ENCODE results near the gene NEK4. TPM values are rescaled to one million over a fixed set of nuclear protein-coding genes. Genes with fewer than 3 reads are reported as not detected.

NEK4 gene
- total RNA-seq, 1 experiment from 2014 or later: 36.2 TPM

DNA sequence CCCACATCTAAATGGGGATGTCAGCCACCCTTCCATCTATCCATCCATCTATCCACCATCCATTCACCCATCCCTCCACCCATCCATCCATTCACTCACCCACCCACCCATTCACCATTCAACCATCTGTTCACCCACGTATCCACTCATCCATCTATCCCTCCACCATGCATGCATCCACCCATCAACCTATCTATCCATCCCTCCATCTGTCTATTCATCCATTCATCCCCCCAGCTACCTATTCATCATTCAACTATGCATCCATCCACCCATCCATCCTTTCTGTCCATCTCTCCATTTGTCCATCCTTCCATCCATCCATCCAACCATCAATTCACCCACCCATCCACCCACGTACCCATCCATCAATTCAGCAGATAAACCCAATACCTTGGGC, 38.4 kb upstream of the NEK4 start:
- no peak overlapping the region for H3K4me3 ChIP-seq (replicated peaks in 1 of 2; ENCODE audit: low read depth in 1 of 2, low read length in 2 of 2)
- no peak overlapping the region for H3K27ac ChIP-seq (ENCODE audit: low read depth, low read length)
- TF ChIP-seq, protein P1, sequence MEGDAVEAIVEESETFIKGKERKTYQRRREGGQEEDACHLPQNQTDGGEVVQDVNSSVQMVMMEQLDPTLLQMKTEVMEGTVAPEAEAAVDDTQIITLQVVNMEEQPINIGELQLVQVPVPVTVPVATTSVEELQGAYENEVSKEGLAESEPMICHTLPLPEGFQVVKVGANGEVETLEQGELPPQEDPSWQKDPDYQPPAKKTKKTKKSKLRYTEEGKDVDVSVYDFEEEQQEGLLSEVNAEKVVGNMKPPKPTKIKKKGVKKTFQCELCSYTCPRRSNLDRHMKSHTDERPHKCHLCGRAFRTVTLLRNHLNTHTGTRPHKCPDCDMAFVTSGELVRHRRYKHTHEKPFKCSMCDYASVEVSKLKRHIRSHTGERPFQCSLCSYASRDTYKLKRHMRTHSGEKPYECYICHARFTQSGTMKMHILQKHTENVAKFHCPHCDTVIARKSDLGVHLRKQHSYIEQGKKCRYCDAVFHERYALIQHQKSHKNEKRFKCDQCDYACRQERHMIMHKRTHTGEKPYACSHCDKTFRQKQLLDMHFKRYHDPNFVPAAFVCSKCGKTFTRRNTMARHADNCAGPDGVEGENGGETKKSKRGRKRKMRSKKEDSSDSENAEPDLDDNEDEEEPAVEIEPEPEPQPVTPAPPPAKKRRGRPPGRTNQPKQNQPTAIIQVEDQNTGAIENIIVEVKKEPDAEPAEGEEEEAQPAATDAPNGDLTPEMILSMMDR (IDR thresholded peaks at IDR 0.05 in 2 of 3, conservative IDR thresholded peaks at IDR 0.05 in 1 of 3; ENCODE audit: borderline replicate concordance in 1 of 3, insufficient read depth in 1 of 3, low read depth in 2 of 3, low read length in 2 of 3): no peak
- TF ChIP-seq POLR2AphosphoS5 (IDR thresholded peaks at IDR 0.05; ENCODE audit: low read depth, low read length): no peak
- no peak for TF ChIP-seq CBX3 (IDR thresholded peaks at IDR 0.05; ENCODE audit: low read depth)
- no peak for TF ChIP-seq EZH2phosphoT487 (IDR thresholded peaks at IDR 0.05; ENCODE audit: borderline replicate concordance)
- no peak for TF ChIP-seq SRF (IDR thresholded peaks at IDR 0.05; ENCODE audit: low read depth)
- TF ChIP-seq, protein P2, sequence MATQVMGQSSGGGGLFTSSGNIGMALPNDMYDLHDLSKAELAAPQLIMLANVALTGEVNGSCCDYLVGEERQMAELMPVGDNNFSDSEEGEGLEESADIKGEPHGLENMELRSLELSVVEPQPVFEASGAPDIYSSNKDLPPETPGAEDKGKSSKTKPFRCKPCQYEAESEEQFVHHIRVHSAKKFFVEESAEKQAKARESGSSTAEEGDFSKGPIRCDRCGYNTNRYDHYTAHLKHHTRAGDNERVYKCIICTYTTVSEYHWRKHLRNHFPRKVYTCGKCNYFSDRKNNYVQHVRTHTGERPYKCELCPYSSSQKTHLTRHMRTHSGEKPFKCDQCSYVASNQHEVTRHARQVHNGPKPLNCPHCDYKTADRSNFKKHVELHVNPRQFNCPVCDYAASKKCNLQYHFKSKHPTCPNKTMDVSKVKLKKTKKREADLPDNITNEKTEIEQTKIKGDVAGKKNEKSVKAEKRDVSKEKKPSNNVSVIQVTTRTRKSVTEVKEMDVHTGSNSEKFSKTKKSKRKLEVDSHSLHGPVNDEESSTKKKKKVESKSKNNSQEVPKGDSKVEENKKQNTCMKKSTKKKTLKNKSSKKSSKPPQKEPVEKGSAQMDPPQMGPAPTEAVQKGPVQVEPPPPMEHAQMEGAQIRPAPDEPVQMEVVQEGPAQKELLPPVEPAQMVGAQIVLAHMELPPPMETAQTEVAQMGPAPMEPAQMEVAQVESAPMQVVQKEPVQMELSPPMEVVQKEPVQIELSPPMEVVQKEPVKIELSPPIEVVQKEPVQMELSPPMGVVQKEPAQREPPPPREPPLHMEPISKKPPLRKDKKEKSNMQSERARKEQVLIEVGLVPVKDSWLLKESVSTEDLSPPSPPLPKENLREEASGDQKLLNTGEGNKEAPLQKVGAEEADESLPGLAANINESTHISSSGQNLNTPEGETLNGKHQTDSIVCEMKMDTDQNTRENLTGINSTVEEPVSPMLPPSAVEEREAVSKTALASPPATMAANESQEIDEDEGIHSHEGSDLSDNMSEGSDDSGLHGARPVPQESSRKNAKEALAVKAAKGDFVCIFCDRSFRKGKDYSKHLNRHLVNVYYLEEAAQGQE (IDR thresholded peaks at IDR 0.05; ENCODE audit: low read depth): no peak
- no peak for TF ChIP-seq EZH2 (IDR thresholded peaks at IDR 0.05)
- no peak for TF ChIP-seq ZNF274 (IDR thresholded peaks at IDR 0.05; ENCODE audit: low read depth, low read length)
- no peak for TF ChIP-seq FOSL1 (IDR thresholded peaks at IDR 0.05; ENCODE audit: low read depth)
- no peak for TF ChIP-seq SIN3A (IDR thresholded peaks at IDR 0.05; ENCODE audit: low read depth)
- TF ChIP-seq, protein P3, sequence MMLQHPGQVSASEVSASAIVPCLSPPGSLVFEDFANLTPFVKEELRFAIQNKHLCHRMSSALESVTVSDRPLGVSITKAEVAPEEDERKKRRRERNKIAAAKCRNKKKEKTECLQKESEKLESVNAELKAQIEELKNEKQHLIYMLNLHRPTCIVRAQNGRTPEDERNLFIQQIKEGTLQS (IDR thresholded peaks at IDR 0.05): no peak
- TF ChIP-seq EGR1 (IDR thresholded peaks at IDR 0.05; ENCODE audit: low read depth): no peak
- no peak for TF ChIP-seq ZFX (IDR thresholded peaks at IDR 0.05)
- TF ChIP-seq, protein P4, sequence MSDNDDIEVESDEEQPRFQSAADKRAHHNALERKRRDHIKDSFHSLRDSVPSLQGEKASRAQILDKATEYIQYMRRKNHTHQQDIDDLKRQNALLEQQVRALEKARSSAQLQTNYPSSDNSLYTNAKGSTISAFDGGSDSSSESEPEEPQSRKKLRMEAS (IDR thresholded peaks at IDR 0.05): no peak
- no peak for TF ChIP-seq POLR2A (IDR thresholded peaks at IDR 0.05; ENCODE audit: borderline replicate concordance, extremely low read depth, insufficient read depth, insufficient read length)
- TF ChIP-seq TCF7L2 (IDR thresholded peaks at IDR 0.05; ENCODE audit: borderline replicate concordance, extremely low read depth, insufficient read depth, insufficient read length): no peak
- no peak for TF ChIP-seq SP1 (IDR thresholded peaks at IDR 0.05; ENCODE audit: low read depth)
- TF ChIP-seq RAD21 (IDR thresholded peaks at IDR 0.05; ENCODE audit: low read depth): no peak
- ChIA-PET POLR2A (no interaction called here), CTCF (interaction anchor here (1.4 kb wide), 1 partner anchor 11 kb away, joined by 4 read pairs; no protein-coding TSS in a partner anchor), RAD21 (ENCODE audit: low non-redundant PET in 1 of 2, low total read pairs in 2 of 2, uncharacterized antibody in 2 of 2, unreplicated experiment in 2 of 2) (no interaction called here)
- no peaks in the 10 kb centered on the region for H3K4me1 ChIP-seq (ENCODE audit: control insufficient read depth in 1 of 2, insufficient read depth in 2 of 2, low read length in 2 of 2)
- no peaks in the 10 kb centered on the region for H3K9me2 ChIP-seq (ENCODE audit: insufficient read depth)
- no peaks in the 10 kb centered on the region for H3K36me3 ChIP-seq (ENCODE audit: control insufficient read depth in 1 of 2, insufficient read depth in 2 of 2, low read length in 2 of 2)
- no peaks in the 10 kb centered on the region for H3K79me2 ChIP-seq (ENCODE audit: insufficient read depth, low read length)
- intact Hi-C loops (cut with micrococcal nuclease): no loop called here
- DNase-seq (ENCODE audit: low read depth, low spot score): no peak
- no peaks in the 10 kb centered on the region for H3K27me3 ChIP-seq (ENCODE audit: insufficient read depth, low read length)
- no peak overlapping the region for H3K4me2 ChIP-seq (ENCODE audit: low read length)
- ATAC-seq: no peak
- H4K20me1 ChIP-seq (ENCODE audit: insufficient read depth): no peaks in the 10 kb centered on the region
- H2AFZ ChIP-seq (ENCODE audit: low read depth, low read length, poor library complexity, severe bottlenecking): no peak overlapping the region
- BruUV-seq (replicated peaks): no TSS peak
- H3K9me3 ChIP-seq (ENCODE audit: control insufficient read depth in 1 of 2, insufficient read depth in 1 of 2, low read depth in 1 of 2, low read length in 2 of 2): no peaks in the 10 kb centered on the region
- no peak overlapping the region for H3K9ac ChIP-seq (ENCODE audit: low read length)
